GM12891 (cell line): ENCODE results near the gene SAT2.
A peak's percentile ranks its signal among the peaks of the same experiment; 100 is the strongest.

Experiments
- POLR2A ChIP-seq: IDR thresholded peaks from 2 replicates; pipeline ENCODE4 v1.6.1; 2011; ENCODE audit warnings: low read depth, low read length, control low read depth
- POLR2AphosphoS5 ChIP-seq: IDR thresholded peaks from 2 replicates; pipeline ENCODE4 v1.6.1; 2011; ENCODE audit warnings: low read depth, low read length, control low read depth
- SPI1 ChIP-seq: IDR thresholded peaks from 2 replicates; pipeline ENCODE4 v1.6.1; 2011; ENCODE audit warnings: low read depth, low read length, control low read depth
- TAF1 ChIP-seq: IDR thresholded peaks from 2 replicates; pipeline ENCODE4 v1.6.1; 2011; ENCODE audit warnings: low read depth, low read length, control low read depth

DNA sequence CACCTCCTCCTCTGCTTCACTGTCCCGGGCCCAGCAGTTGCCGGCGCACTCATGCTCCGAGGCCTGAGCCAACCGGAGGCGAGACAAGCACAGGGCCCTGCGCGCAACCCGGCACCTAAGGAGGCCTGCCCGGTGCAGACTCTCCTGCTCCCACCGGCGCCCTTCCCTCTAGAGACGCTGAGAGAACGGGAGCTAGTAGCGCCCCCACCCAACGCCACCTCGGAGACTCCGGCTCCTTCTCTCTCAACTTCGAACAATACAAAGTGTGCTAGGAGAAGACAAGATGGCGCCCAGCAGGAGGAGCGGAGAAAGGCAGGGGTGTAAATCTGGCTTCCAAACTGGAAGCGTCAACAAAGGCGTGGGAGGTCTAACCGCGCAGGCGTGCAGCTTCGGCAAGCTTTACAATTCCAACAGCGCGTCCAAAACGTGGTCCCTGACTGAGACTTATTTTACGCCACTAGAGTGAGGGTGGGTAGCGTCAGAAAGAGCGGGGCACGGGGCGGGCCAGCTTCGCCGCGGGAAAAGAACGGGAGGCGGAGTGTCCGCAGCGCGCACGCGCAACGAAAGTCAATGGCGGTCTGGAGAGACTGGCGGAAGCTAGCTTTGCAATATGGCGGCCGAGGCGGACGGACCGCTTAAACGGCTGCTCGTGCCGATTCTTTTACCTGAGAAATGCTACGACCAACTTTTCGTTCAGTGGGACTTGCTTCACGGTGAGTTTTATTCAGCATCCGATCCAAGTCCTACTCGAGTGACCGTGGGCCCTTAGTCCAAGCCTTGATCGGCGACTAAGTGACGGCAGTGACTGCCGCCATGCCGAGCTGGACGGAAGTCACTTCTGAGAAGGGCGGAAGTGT, 44.1 kb downstream of the SAT2 start, which contains the start of gene MPDU1:
- TF ChIP-seq POLR2A (peak; percentile 96), POLR2AphosphoS5 (peak; percentile 96), SPI1 (no peak), TAF1 (peak; percentile 97)
